GM12801 (cell line): ENCODE results near the gene RAB3D.

Source experiments
- CTCF ChIP-seq: IDR thresholded peaks from one replicate; pipeline ENCODE4 v1.5.1; 2011; ENCODE audit warnings: control low read depth; ENCODE audit not compliant: insufficient read length; ENCODE audit errors: extremely low read depth

Gene RAB3D

GRCh38 chr19:11339254-11340098, at the start of gene RAB3D:
TSS of gene RAB3D (minus strand) at chr19:11339657. CDS start at chr19:11337399, 2,258 bp downstream.
- no peak for TF ChIP-seq CTCF

GRCh38 chr19:11387162-11388034, 47.9 kb upstream of the RAB3D start:
- no peak for TF ChIP-seq CTCF

- no peak for TF ChIP-seq CTCF
Observed at GRCh38 chr19:11384778-11385129, 45.3 kb upstream of the RAB3D start.

- no peak for TF ChIP-seq CTCF
Observed at GRCh38 chr19:11383706-11384048, 44.2 kb upstream of the RAB3D start.

GRCh38 chr19:11382898-11383705, 43.6 kb upstream of the RAB3D start:
- TF ChIP-seq CTCF = no peak

- TF ChIP-seq CTCF = no peak
Observed at GRCh38 chr19:11380653-11381537, 41.4 kb upstream of the RAB3D start.
